HEK293T (cell line): ENCODE measurements around the gene GALNT18.

Experiments
- CTBP1 ChIP-seq: fragments of 450-650 bp; IDR thresholded peaks from 2 replicates; pipeline ENCODE4 v1.6.1; 2016; ENCODE audit warnings: borderline replicate concordance
- FOXA1 ChIP-seq: fragments of 450-650 bp; IDR thresholded peaks from 2 replicates; pipeline ENCODE4 v1.6.1; 2016; ENCODE audit warnings: mild to moderate bottlenecking
- FOXK2 ChIP-seq: fragments of 450-650 bp; IDR thresholded peaks from 2 replicates; pipeline ENCODE4 v1.6.1; 2016; ENCODE audit warnings: mild to moderate bottlenecking
- FOXM1 ChIP-seq: fragments of 450-650 bp; IDR thresholded peaks from 2 replicates; pipeline ENCODE4 v1.6.1; 2017; ENCODE audit warnings: mild to moderate bottlenecking, borderline replicate concordance
- HDGF ChIP-seq: fragments of 450-650 bp; IDR thresholded peaks from 2 replicates; pipeline ENCODE4 v1.6.1; 2017; ENCODE audit warnings: antibody characterized with exemption, borderline replicate concordance
- PKNOX1 ChIP-seq: fragments of 450-650 bp; IDR thresholded peaks from 2 replicates; pipeline ENCODE4 v1.6.1; 2016
- SP1 ChIP-seq: fragments of 450-650 bp; IDR thresholded peaks from 2 replicates; pipeline ENCODE4 v1.6.1; 2017
- SUZ12 ChIP-seq: fragments of 450-650 bp; IDR thresholded peaks from 2 replicates; pipeline ENCODE4 v1.6.1; 2016; ENCODE audit warnings: mild to moderate bottlenecking
- TARDBP ChIP-seq: fragments of 450-650 bp; IDR thresholded peaks from 2 replicates; pipeline ENCODE4 v1.6.1; 2016

DNA sequence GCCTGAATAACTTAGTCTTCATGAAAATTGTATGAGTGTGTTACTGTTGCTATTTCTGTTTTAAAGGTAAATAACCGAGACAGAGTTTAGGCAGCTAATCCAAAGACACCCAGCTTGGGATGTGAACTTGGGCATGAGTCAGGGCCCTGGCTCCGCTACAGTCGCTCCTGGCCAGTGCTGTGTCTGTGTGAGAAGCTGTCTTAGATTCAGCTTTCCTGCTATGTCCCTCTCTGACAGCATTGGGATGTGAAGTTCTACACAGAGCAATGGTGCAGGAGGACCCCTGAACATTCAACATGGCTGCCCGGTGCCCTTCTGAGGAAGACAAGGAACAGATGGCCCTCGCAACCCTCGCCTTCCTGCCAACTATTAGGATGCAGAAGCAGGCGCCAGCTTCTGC is 49.4 kb downstream of the GALNT18 start:
- TF ChIP-seq TARDBP (no peak), FOXM1 (no peak), FOXK2 (no peak), SUZ12 (no peak), HDGF (no peak), FOXA1 (no peak), CTBP1 (no peak), PKNOX1 (no peak), SP1 (no peak)
